Liver (tissue), 9 donors: ENCODE data around the gene AKR1D1. TPM values are rescaled to one million over a fixed set of nuclear protein-coding genes. Genes with fewer than 3 reads are reported as not detected.

Experiments used
- DNase-seq: peaks from one replicate; pipeline ENCODE4 v3.0.0-alpha.2; 2017; ENCODE audit warnings: low spot score
- H3K27ac ChIP-seq, 2 donors: one replicate each; pipeline ENCODE4 v1.7.0; 2013; ENCODE audit warnings: inconsistent platforms in 2 of 2, low read length in 2 of 2, control low read depth in 1 of 2, low read depth in 1 of 2, mild to moderate bottlenecking in 1 of 2
- H3K27me3 ChIP-seq, 4 donors: one replicate each; pipeline versions ENCODE4 v1.6.1 to v1.7.0; 2013; ENCODE audit warnings: low read length in 3 of 4, inconsistent platforms in 1 of 4, mild to moderate bottlenecking in 1 of 4, moderate library complexity in 1 of 4; ENCODE audit not compliant: control insufficient read depth in 4 of 4, insufficient read depth in 4 of 4
- H3K36me3 ChIP-seq, 4 donors: one replicate each; pipeline versions ENCODE4 v1.6.1 to v1.7.0; 2013; ENCODE audit warnings: low read length in 3 of 4, mild to moderate bottlenecking in 3 of 4, low read depth in 1 of 4, moderate library complexity in 1 of 4; ENCODE audit not compliant: control insufficient read depth in 4 of 4, insufficient read depth in 3 of 4
- H3K4me1 ChIP-seq, 4 donors: one replicate each; pipeline versions ENCODE4 v1.6.1 to v1.7.0; 2013; ENCODE audit warnings: low read length in 3 of 4, mild to moderate bottlenecking in 3 of 4, moderate library complexity in 1 of 4; ENCODE audit not compliant: control insufficient read depth in 4 of 4, insufficient read depth in 4 of 4
- H3K4me3 ChIP-seq, 3 donors: one replicate each; pipeline versions ENCODE4 v1.6.1 to v1.7.0; 2013; ENCODE audit warnings: low read length in 3 of 3, control low read depth in 1 of 3, low read depth in 1 of 3, mild to moderate bottlenecking in 1 of 3
- H3K9ac ChIP-seq, 2 donors: one replicate each; pipeline ENCODE4 v1.7.0; 2013; ENCODE audit warnings: low read length in 2 of 2, mild to moderate bottlenecking in 2 of 2, moderate library complexity in 2 of 2, control low read depth in 1 of 2, low read depth in 1 of 2
- H3K9me3 ChIP-seq, 4 donors: one replicate each; pipeline versions ENCODE4 v1.6.1 to v1.7.0; 2013; ENCODE audit warnings: low read length in 3 of 4; ENCODE audit not compliant: control insufficient read depth in 4 of 4
- CTCF ChIP-seq: fragments of 150-350 bp; IDR thresholded peaks from 2 replicates; pipeline ENCODE4 v1.5.1; 2017; ENCODE audit warnings: improper control_type of control experiment, low read depth, low read length; ENCODE audit not compliant: missing input control
- EGR1 ChIP-seq, 2 donors: IDR thresholded peaks; 2 replicates each; pipeline ENCODE4 v1.6.1; 2016 to 2018; ENCODE audit warnings: antibody characterized with exemption in 2 of 2, low read depth in 2 of 2
- FOXA1 ChIP-seq: IDR thresholded peaks from 2 replicates; pipeline ENCODE4 v1.6.1; 2016; ENCODE audit warnings: antibody characterized with exemption
- FOXA2 ChIP-seq: IDR thresholded peaks from 2 replicates; pipeline ENCODE4 v1.6.1; 2016; ENCODE audit warnings: antibody characterized with exemption
- GABPA ChIP-seq, 2 donors: IDR thresholded peaks in 1 of 2; conservative IDR thresholded peaks in 1 of 2; 2 replicates each; pipeline ENCODE4 v1.6.1; 2016; ENCODE audit warnings: antibody characterized with exemption in 2 of 2, mild to moderate bottlenecking in 1 of 2, moderate library complexity in 1 of 2
- HNF4A ChIP-seq, 2 donors: conservative IDR thresholded peaks; 2 replicates each; pipeline ENCODE4 v1.6.1; 2016; ENCODE audit warnings: antibody characterized with exemption in 2 of 2, mild to moderate bottlenecking in 2 of 2
- HNF4G ChIP-seq: IDR thresholded peaks from 2 replicates; pipeline ENCODE4 v1.6.1; 2016; ENCODE audit warnings: antibody characterized with exemption
- JUND ChIP-seq, 2 donors: IDR thresholded peaks; 2 replicates each; pipeline ENCODE4 v1.6.1; 2016; ENCODE audit warnings: antibody characterized with exemption in 2 of 2
- MAX ChIP-seq: IDR thresholded peaks from 2 replicates; pipeline ENCODE4 v1.6.1; 2016; ENCODE audit warnings: antibody characterized with exemption
- NR2F2 ChIP-seq: IDR thresholded peaks from 2 replicates; pipeline ENCODE4 v1.6.1; 2016; ENCODE audit warnings: antibody characterized with exemption
- RAD21 ChIP-seq, 2 donors: IDR thresholded peaks; 2 replicates each; pipeline ENCODE4 v1.6.1; 2016; ENCODE audit warnings: antibody characterized with exemption in 2 of 2, mild to moderate bottlenecking in 2 of 2
- REST ChIP-seq: IDR thresholded peaks from 2 replicates; pipeline ENCODE4 v1.6.1; 2016; ENCODE audit warnings: antibody characterized with exemption, mild to moderate bottlenecking
- RXRA ChIP-seq, 2 donors: IDR thresholded peaks; 2 replicates each; pipeline ENCODE4 v1.6.1; 2017 to 2018; ENCODE audit warnings: antibody characterized with exemption in 2 of 2, mild to moderate bottlenecking in 1 of 2
- SP1 ChIP-seq: IDR thresholded peaks from 2 replicates; pipeline ENCODE4 v1.6.1; 2018; ENCODE audit warnings: antibody characterized with exemption, mild to moderate bottlenecking
- TAF1 ChIP-seq: conservative IDR thresholded peaks from 2 replicates; pipeline ENCODE4 v1.6.1; 2016; ENCODE audit warnings: antibody characterized with exemption, mild to moderate bottlenecking
- YY1 ChIP-seq: IDR thresholded peaks from 2 replicates; pipeline ENCODE4 v1.6.1; 2016; ENCODE audit warnings: antibody characterized with exemption, mild to moderate bottlenecking
- WGBS: extraction: QIAGEN DNeasy Blood & Tissue Kit; methylation state at CpG from one replicate; pipeline ENCODE4 v1.1.7; 2013; 5-methylcytosine and 5-hydroxymethylcytosine counted together
- polyA plus RNA-seq, 2 donors: library from polyadenylated mRNA; stranded (reverse) in 1 of 2; unstranded in 1 of 2; fragments of 200-250 nt in 1 of 2; fragments of >200 nt in 1 of 2; fragmentation: Nextera tagmentation in 1 of 2; extraction: Ambion mirVana in 1 of 2; gene quantifications; one replicate each; pipeline versions ENCODE4 v1.2.1 to v1.2.3, GENCODE V29; 2013 to 2015
- total RNA-seq, 2 donors: library from RNA; depleted of rRNA; stranded (reverse); fragments of >200 nt; gene quantifications; one replicate each; pipeline ENCODE4 v1.2.3, GENCODE V29; 2014
- TF ChIP-seq, protein P1 (sequence below): IDR thresholded peaks from 2 replicates; pipeline ENCODE4 v1.6.1; 2016; ENCODE audit warnings: antibody characterized with exemption
- TF ChIP-seq, protein P2 (sequence below): IDR thresholded peaks from 2 replicates; pipeline ENCODE4 v1.6.1; 2016; ENCODE audit warnings: antibody characterized with exemption
- donor health status: healthy.
- donor health status: healthy.
- donor health status: healthy.
- donor health status: healthy.
- donor health status: healthy.

Gene AKR1D1
- total and polyA plus RNA-seq, 4 donors = 18.6 to 93.9 (median 31.9) TPM

GRCh38 chr7:138125598-138126111, 49.4 kb downstream of the AKR1D1 start:
- no peak overlapping the region for H3K27ac ChIP-seq
- DNase-seq = no peak
- no peaks in the 10 kb centered on the region for H3K9me3 ChIP-seq
- H3K9ac ChIP-seq = no peak overlapping the region
- H3K4me3 ChIP-seq = no peak overlapping the region
- peaks cover 0 to 8% (median 0%) of the 10 kb centered on the region in 4 donors for H3K4me1 ChIP-seq
- H3K36me3 ChIP-seq = no peaks in the 10 kb centered on the region
- no peaks in the 10 kb centered on the region for H3K27me3 ChIP-seq
- TF ChIP-seq YY1 = no peak
- TF ChIP-seq CTCF = no peak
- peak; percentile 61 for TF ChIP-seq FOXA2
- peak; percentile 12 for TF ChIP-seq SP1
- TF ChIP-seq GABPA (IDR thresholded peaks at IDR 0.05 in 1 of 2, conservative IDR thresholded peaks at IDR 0.05 in 1 of 2) = no peak
- WGBS = 24% methylated on average over 2 of the region's 2 CpGs

DNA sequence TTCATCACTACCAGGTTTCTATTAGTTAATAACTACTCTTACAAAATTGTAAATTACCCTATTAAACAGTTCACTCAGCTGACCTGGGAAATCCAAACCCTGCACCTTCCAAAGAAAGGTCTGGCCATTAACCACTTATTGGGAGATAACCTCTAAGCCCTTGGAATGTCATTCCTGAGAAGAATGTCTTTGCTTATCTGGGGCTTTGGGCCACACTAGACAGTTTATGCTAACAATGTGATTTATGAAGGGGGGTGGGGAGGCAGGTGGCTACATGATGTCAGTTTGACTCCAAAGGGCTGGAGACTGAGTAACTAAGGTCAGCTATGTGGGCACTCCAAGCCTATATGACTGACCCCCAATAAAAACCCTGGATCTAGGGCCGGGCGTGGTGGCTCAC, 50.7 kb downstream of the AKR1D1 start:
- TF ChIP-seq RXRA (IDR thresholded peaks at IDR 0.05) = no peak
- TF ChIP-seq RAD21 (IDR thresholded peaks at IDR 0.05) = no peak
- no peak for TF ChIP-seq HNF4G
- TF ChIP-seq TAF1 = no peak
- TF ChIP-seq, protein P1, sequence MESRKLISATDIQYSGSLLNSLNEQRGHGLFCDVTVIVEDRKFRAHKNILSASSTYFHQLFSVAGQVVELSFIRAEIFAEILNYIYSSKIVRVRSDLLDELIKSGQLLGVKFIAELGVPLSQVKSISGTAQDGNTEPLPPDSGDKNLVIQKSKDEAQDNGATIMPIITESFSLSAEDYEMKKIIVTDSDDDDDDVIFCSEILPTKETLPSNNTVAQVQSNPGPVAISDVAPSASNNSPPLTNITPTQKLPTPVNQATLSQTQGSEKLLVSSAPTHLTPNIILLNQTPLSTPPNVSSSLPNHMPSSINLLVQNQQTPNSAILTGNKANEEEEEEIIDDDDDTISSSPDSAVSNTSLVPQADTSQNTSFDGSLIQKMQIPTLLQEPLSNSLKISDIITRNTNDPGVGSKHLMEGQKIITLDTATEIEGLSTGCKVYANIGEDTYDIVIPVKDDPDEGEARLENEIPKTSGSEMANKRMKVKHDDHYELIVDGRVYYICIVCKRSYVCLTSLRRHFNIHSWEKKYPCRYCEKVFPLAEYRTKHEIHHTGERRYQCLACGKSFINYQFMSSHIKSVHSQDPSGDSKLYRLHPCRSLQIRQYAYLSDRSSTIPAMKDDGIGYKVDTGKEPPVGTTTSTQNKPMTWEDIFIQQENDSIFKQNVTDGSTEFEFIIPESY = no peak
- TF ChIP-seq, protein P2, sequence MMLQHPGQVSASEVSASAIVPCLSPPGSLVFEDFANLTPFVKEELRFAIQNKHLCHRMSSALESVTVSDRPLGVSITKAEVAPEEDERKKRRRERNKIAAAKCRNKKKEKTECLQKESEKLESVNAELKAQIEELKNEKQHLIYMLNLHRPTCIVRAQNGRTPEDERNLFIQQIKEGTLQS = no peak
- no peak for TF ChIP-seq MAX
- no peak for TF ChIP-seq EGR1 (IDR thresholded peaks at IDR 0.05; ENCODE audit: low read depth in 2 of 2)
- no peak for TF ChIP-seq NR2F2
- Histone ChIP-seq H3K27ac (no peak overlapping the region), H3K4me1 (peaks cover 0 to 8% (median 0%) of the 10 kb centered on the region in 4 donors), H3K4me3 (no peak overlapping the region), H3K9ac (no peak overlapping the region), H3K27me3 (no peaks in the 10 kb centered on the region), H3K9me3 (no peaks in the 10 kb centered on the region), H3K36me3 (no peaks in the 10 kb centered on the region)
- no peak for DNase-seq
- WGBS = 98% methylated on average over 2 of the region's 2 CpGs

DNA sequence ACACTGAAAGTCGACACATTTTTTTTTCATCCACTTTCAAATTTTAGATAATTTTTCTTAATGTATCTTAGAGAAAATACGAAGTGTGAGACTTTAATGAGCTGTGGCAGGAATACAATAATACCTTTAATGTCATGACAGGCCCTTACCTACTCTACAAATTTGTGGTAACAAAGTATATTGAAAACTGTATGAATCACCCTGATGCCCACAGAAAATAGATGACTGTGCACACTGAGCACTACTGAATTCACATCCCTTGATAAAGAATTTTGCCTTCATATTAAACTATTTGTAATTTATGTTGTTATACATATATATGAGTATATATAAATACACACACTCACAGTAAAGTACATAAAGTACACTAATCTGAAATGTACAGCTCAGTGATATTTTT, 51.7 kb downstream of the AKR1D1 start:
- TF ChIP-seq REST (no peak), RAD21 (IDR thresholded peaks at IDR 0.05) (no peak), FOXA1 (no peak), JUND (IDR thresholded peaks at IDR 0.05) (no peak), NR2F2 (no peak), SP1 (no peak), FOXA2 (no peak), HNF4A (conservative IDR thresholded peaks at IDR 0.05) (no peak), TAF1 (no peak), MAX (no peak), EGR1 (IDR thresholded peaks at IDR 0.05; ENCODE audit: low read depth in 2 of 2) (no peak)
- TF ChIP-seq, protein P2 = no peak
- Histone ChIP-seq H3K4me3 (no peak overlapping the region), H3K9me3 (no peaks in the 10 kb centered on the region), H3K36me3 (no peaks in the 10 kb centered on the region), H3K9ac (no peak overlapping the region), H3K4me1 (peaks cover 0 to 8% (median 0%) of the 10 kb centered on the region in 4 donors), H3K27ac (no peak overlapping the region), H3K27me3 (no peaks in the 10 kb centered on the region)
- 70% methylated on average over 2 of the region's 2 CpGs for WGBS
- DNase-seq = no peak
